ENCODE data around the gene SURF6.

DNA sequence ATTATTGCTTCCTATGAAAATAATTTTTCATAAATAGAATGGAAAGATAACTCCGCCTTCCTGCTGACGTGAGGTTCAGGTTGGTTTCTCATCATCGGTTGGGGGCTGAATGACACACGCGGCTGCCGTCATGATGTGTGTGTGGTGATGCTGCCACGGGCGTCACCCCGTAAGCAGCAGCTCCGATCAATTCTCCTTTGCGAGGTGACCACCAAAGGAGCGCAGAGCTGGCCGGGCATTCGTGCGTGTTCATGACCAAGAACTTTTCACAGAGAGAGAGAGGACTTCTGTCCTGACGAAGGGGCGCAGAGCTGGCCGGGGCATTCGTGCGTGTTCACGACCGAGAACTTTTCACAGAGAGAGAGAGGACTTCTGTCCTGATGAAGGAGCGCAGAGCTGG lies 30.3 kb downstream of the SURF6 start:
- TF ChIP-seq POLR2A (IDR thresholded peaks at IDR 0.05) (no peak), EP300 (IDR thresholded peaks at IDR 0.05) (no peak)
- TF ChIP-seq, protein P1, sequence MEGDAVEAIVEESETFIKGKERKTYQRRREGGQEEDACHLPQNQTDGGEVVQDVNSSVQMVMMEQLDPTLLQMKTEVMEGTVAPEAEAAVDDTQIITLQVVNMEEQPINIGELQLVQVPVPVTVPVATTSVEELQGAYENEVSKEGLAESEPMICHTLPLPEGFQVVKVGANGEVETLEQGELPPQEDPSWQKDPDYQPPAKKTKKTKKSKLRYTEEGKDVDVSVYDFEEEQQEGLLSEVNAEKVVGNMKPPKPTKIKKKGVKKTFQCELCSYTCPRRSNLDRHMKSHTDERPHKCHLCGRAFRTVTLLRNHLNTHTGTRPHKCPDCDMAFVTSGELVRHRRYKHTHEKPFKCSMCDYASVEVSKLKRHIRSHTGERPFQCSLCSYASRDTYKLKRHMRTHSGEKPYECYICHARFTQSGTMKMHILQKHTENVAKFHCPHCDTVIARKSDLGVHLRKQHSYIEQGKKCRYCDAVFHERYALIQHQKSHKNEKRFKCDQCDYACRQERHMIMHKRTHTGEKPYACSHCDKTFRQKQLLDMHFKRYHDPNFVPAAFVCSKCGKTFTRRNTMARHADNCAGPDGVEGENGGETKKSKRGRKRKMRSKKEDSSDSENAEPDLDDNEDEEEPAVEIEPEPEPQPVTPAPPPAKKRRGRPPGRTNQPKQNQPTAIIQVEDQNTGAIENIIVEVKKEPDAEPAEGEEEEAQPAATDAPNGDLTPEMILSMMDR (IDR thresholded peaks at IDR 0.05): no peak
